GM18511 (cell line): ENCODE measurements around the gene KRTAP5-6.
"Not testable (repeated sequence)": the region's sequence is repeated elsewhere in the genome, so short reads cannot be mapped to it uniquely, and the experiment has no call there.

Experiments used
- ATAC-seq: cut with Tn5 transposase; IDR thresholded peaks from one replicate; pipeline ENCODE4 v1.9.1; 2021; ENCODE audit warnings: mild to moderate bottlenecking, moderate library complexity; ENCODE audit not compliant: unreplicated experiment

The KRTAP5-6 gene

GRCh38 chr11:1661454-1662269 lies 35.3 kb upstream of the KRTAP5-6 start:
- not testable (repeated sequence) for ATAC-seq

- ATAC-seq, result not testable (repeated sequence)
These were observed 34.2 kb upstream of the KRTAP5-6 start for GRCh38 chr11:1662699-1663283.

- ATAC-seq, result no peak
These were observed 31.7 kb upstream of the KRTAP5-6 start for GRCh38 chr11:1665313-1665712.

GRCh38 chr11:1667121-1667850 lies 29.7 kb upstream of the KRTAP5-6 start:
- ATAC-seq, result no peak

GRCh38 chr11:1667906-1668305 lies 29.1 kb upstream of the KRTAP5-6 start:
- ATAC-seq, result no peak

- no peak for ATAC-seq
These were observed 28.0 kb upstream of the KRTAP5-6 start for GRCh38 chr11:1668911-1669473.

GRCh38 chr11:1669546-1670218 lies 27.3 kb upstream of the KRTAP5-6 start:
- no peak for ATAC-seq

- ATAC-seq, result not testable (repeated sequence)
These were observed 26.5 kb upstream of the KRTAP5-6 start for GRCh38 chr11:1670457-1670856.

- ATAC-seq, result no peak
These were observed 26.1 kb upstream of the KRTAP5-6 start for GRCh38 chr11:1670905-1671371.

- no peak for ATAC-seq
These were observed 25.3 kb upstream of the KRTAP5-6 start for GRCh38 chr11:1671658-1672057.

GRCh38 chr11:1672613-1673350 lies 24.2 kb upstream of the KRTAP5-6 start:
- ATAC-seq, result no peak

- no peak for ATAC-seq
These were observed 23.4 kb upstream of the KRTAP5-6 start for GRCh38 chr11:1673446-1674172.

- no peak for ATAC-seq
These were observed 22.5 kb upstream of the KRTAP5-6 start for GRCh38 chr11:1674173-1675131.

- ATAC-seq, result no peak
These were observed 21.3 kb upstream of the KRTAP5-6 start for GRCh38 chr11:1675536-1676228.

- ATAC-seq, result no peak
These were observed 20.7 kb upstream of the KRTAP5-6 start for GRCh38 chr11:1676229-1676740.

- no peak for ATAC-seq
These were observed 17.1 kb upstream of the KRTAP5-6 start for GRCh38 chr11:1679881-1680280.

GRCh38 chr11:1682225-1682905 lies 14.6 kb upstream of the KRTAP5-6 start:
- ATAC-seq, result no peak
